ENCODE measurements around the gene PCA3. TPM values are rescaled to one million over a fixed set of nuclear protein-coding genes. Genes with fewer than 3 reads are reported as not detected.

PCA3 gene
- total and polyA plus RNA-seq, 2 donors (not counting 1 experiment from before 2014, with no cell fraction given) = 0.09 TPM; not detected in 1

DNA sequence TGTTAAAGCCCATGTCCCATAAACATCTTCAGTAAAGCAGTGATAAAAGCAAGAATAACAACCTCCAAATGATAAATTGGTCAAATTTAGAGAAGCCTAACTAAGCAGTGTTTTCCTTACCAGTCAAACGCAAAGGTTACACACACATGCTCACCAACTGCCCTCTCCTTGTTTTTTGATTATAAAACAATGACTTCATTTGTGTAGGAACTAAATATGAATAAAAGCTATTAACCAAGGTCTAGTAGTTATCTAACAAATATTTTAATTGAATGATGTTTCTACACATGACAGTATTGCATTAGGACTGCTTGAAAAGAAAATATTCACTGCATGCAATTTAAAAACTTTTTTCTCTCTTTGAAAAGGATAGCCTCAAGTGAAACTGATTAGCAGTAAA is 36.7 kb downstream of the PCA3 start:
- Histone ChIP-seq H3K9me3 (ENCODE audit: control extremely low read depth in 1 of 3, control insufficient read depth in 2 of 3, insufficient read depth in 1 of 3, low read length in 2 of 3) (no peaks in the 10 kb centered on the region), H3K4me2 (replicated peaks; ENCODE audit: low read depth, low read length, poor library complexity, severe bottlenecking) (no peak overlapping the region), H3K4me1 (ENCODE audit: control insufficient read depth in 2 of 2, insufficient read depth in 2 of 2, low read length in 2 of 2) (peaks cover 5 to 7% of the 10 kb centered on the region in 2 donors), H2AFZ (ENCODE audit: insufficient read depth, low read depth, low read length, poor library complexity, severe bottlenecking) (no peak overlapping the region), H3K4me3 (ENCODE audit: control extremely low read depth in 1 of 5, extremely low read depth in 1 of 5, insufficient read depth in 1 of 5, low read depth in 2 of 5, low read length in 4 of 5) (no peak overlapping the region), H4K20me1 (ENCODE audit: control insufficient read depth, insufficient read depth, low read length, poor library complexity, severe bottlenecking) (no peaks in the 10 kb centered on the region), H3K27me3 (replicated peaks in 1 of 4; ENCODE audit: control extremely low read depth in 1 of 4, control insufficient read depth in 3 of 4, insufficient read depth in 4 of 4, low read length in 3 of 4) (no peaks in the 10 kb centered on the region), H3K27ac (ENCODE audit: low read length in 2 of 2) (no peak overlapping the region), H3K79me2 (ENCODE audit: control insufficient read depth, insufficient read depth, low read length) (no peaks in the 10 kb centered on the region), H3K36me3 (replicated peaks in 1 of 2; ENCODE audit: control extremely low read depth in 1 of 2, control insufficient read depth in 1 of 2, extremely low read depth in 1 of 2, insufficient read depth in 2 of 2, low read length in 1 of 2) (no peaks in the 10 kb centered on the region), H3K9ac (ENCODE audit: low read length) (no peak overlapping the region)
- Mint-ChIP-seq H3K27ac (no peak overlapping the region), H3K4me3 (no peak overlapping the region), H3K4me1 (peaks cover 7% of the 10 kb centered on the region), H3K27me3 (peaks cover 13% of the 10 kb centered on the region), H3K9me3 (ENCODE audit: insufficient read depth) (no peaks in the 10 kb centered on the region)
- CTCF ChIA-PET = no interaction called here
- TF ChIP-seq EZH2 (IDR thresholded peaks at IDR 0.05; ENCODE audit: borderline replicate concordance, insufficient read depth, low read depth, low read length, poor library complexity, severe bottlenecking) = no peak
- TF ChIP-seq CTCF (IDR thresholded peaks at IDR 0.05) = no peak
- no CpG with 5 or more reads among the region's 1 CpG for WGBS (ENCODE audit: insufficient coverage)
- intact Hi-C loops (cut with micrococcal nuclease) = no loop called here
- DNase-seq = no peak
- no peak for ATAC-seq (ENCODE audit: low read depth)
- POLR2A ChIA-PET = no interaction called here

GRCh38 chr9:76803083-76803482 is 38.8 kb downstream of the PCA3 start:
- H3K9me3 ChIP-seq (ENCODE audit: control extremely low read depth in 1 of 3, control insufficient read depth in 2 of 3, insufficient read depth in 1 of 3, low read length in 2 of 3) = no peaks in the 10 kb centered on the region
- Mint-ChIP-seq H3K27me3 (peaks cover 13% of the 10 kb centered on the region), H3K4me3 (no peak overlapping the region), H3K27ac (no peak overlapping the region), H3K9me3 (ENCODE audit: insufficient read depth) (no peaks in the 10 kb centered on the region), H3K4me1 (peaks cover 6% of the 10 kb centered on the region)
- no peak overlapping the region for H2AFZ ChIP-seq (ENCODE audit: insufficient read depth, low read depth, low read length, poor library complexity, severe bottlenecking)
- no peaks in the 10 kb centered on the region for H3K36me3 ChIP-seq (replicated peaks in 1 of 2; ENCODE audit: control extremely low read depth in 1 of 2, control insufficient read depth in 1 of 2, extremely low read depth in 1 of 2, insufficient read depth in 2 of 2, low read length in 1 of 2)
- CTCF ChIA-PET = no interaction called here
- no peak overlapping the region for H3K27ac ChIP-seq (ENCODE audit: low read length in 2 of 2)
- no peaks in the 10 kb centered on the region for H3K79me2 ChIP-seq (ENCODE audit: control insufficient read depth, insufficient read depth, low read length)
- no peak overlapping the region for H3K4me2 ChIP-seq (replicated peaks; ENCODE audit: low read depth, low read length, poor library complexity, severe bottlenecking)
- no peak overlapping the region for H3K9ac ChIP-seq (ENCODE audit: low read length)
- no peaks in the 10 kb centered on the region for H3K27me3 ChIP-seq (replicated peaks in 1 of 4; ENCODE audit: control extremely low read depth in 1 of 4, control insufficient read depth in 3 of 4, insufficient read depth in 4 of 4, low read length in 3 of 4)
- H4K20me1 ChIP-seq (ENCODE audit: control insufficient read depth, insufficient read depth, low read length, poor library complexity, severe bottlenecking) = no peaks in the 10 kb centered on the region
- intact Hi-C loops (cut with micrococcal nuclease) = no loop called here
- ATAC-seq (ENCODE audit: low read depth) = no peak
- no peak for DNase-seq
- POLR2A ChIA-PET = no interaction called here
- no peak for TF ChIP-seq CTCF (IDR thresholded peaks at IDR 0.05)
- TF ChIP-seq EZH2 (IDR thresholded peaks at IDR 0.05; ENCODE audit: borderline replicate concordance, insufficient read depth, low read depth, low read length, poor library complexity, severe bottlenecking) = no peak
- WGBS (ENCODE audit: insufficient coverage) = no CpG with 5 or more reads among the region's 2 CpGs
- H3K4me3 ChIP-seq (ENCODE audit: control extremely low read depth in 1 of 5, extremely low read depth in 1 of 5, insufficient read depth in 1 of 5, low read depth in 2 of 5, low read length in 4 of 5) = no peak overlapping the region
- H3K4me1 ChIP-seq (ENCODE audit: control insufficient read depth in 2 of 2, insufficient read depth in 2 of 2, low read length in 2 of 2) = peaks cover 5 to 7% of the 10 kb centered on the region in 2 donors

All from B cell (primary cell).